Measurements from ENCODE around the gene EFS.
"Not testable (repeated sequence)": the region's sequence is repeated elsewhere in the genome, so short reads cannot be mapped to it uniquely, and the experiment has no call there.

Gene EFS

GRCh38 chr14:23399136-23399535 is 34.2 kb upstream of the EFS start:
- DNase-seq: no peak

DNA sequence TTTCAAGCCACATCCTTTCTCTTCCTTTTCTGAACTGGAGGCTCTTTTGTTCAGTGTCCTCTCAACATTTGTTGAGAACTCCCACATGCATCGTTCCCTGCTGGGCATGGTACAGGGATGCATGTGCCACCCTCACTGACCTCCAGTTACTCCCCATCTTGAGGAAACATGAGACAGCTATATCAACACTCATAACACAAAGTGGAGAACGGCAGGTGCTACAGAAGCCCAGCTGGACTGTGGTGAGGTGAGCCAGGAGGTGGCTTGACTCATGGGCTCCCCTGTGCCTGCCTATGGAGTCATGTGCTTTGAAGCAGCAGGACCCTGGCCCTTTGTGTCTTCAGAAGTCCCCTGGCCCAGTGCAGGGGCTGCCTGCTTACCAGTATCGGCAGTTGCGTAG is 33.4 kb upstream of the EFS start:
- DNase-seq: no peak

DNA sequence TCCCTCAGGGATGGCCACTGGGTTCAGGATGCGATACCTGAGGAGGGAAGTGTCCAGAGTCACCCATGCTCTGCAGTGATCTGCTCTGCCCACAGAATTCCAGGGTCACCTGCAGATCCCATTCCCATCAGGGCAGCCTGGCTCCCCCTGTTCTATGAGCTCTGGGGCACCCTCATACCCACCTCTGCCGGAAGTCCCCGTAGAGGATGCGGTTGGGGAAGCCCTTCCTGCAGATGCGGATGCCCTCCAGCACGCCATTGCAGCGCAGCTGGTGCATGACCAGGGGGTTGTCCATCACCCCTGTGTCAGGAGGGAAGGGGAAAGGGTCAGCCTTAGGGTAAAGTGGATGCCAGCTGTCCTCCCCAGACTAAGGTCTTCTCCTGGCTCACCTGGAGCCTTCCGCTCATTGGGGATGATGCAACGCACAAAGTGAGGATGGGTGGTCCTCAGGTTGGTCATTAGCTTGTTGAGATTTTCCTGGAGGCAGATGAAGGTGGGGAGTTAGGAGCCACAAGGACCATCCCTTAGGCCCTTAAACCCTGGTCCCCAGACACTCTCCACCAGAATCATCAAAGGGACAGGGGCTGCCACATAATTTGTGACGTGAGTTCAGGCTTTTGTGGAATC is 31.9 kb upstream of the EFS start:
- no peak for DNase-seq

DNA sequence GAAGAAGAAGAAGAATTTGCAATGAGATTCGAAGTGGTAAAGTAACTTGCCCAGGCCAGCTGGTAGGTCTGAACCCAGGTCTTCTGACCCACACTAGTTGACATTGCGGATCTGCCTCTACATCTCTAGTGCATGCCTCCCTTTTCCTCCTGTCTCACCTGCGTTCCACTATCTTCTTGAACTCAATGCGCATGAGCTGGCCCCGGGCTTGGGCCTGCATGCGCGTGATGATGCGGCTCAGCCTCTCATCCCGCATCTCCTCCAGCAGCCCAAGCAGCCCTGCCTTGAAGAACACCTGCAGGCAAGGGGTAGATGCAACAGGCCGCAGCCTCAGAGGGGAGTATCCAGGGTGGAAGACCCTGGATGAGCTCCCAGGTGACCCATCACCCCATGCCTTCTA is 31.2 kb upstream of the EFS start:
- DNase-seq: no peak

DNA sequence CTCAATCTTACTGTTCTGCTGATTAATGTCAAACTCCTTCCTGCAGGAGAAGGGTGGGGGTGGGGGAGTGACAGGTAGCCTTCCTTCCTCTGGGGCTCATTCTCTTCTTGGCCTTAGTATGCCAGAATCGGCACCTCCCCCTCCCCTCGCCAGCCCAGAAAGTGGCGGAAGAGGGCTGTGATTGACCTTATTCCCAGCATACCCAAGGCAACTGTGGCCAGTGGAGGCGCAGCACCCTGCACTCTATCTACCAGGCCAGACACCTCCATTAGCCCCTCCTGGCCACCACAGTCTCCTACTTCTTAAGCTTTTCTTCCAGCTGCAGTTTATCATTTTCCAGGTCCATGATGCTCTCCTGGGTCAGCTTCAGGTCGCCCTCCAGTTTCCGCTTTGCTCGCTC is 27.6 kb upstream of the EFS start:
- DNase-seq: no peak

DNA sequence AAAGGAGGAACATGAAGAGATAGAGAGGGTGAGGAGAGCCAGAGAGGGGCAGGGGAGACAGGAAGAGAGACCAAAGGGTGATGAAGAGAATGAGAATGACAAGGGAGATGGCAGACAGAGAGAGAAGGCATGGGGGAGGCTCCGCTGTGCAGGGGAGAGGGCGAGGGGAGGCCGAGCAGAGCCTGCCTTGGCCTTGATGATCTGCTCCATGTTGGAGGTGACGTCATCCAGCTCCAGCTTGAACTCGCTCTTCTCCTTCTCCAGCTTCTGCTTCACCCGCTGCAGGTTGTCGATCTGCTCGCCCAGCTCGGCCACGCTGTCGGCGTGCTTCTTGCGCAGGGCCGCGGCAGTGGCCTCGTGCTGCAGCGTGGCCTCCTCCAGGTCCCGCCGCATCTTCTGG is 24.9 kb upstream of the EFS start:
- not testable (repeated sequence) for DNase-seq

- no peak for DNase-seq
Measured at GRCh38 chr14:23389396-23389795, 24.4 kb upstream of the EFS start.

DNA sequence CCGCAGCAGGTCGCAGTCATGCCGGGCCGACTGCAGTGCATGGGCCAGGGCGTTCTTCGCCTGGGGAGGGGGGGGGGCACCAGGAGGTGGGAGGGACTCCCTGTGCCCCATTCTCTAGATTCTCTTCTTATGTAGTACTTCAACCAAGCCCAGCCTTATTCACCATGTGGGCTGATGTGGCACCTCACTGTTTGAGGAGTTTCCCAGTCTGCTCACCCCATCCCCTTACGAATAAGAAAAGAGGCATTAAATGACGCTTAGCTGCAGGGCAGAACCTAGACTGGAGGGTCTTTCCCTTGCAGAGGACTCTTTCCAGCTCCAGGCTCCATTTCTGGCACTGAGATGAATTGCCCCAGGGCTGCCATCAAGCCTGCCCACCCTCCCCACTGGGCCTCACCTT is 24.0 kb upstream of the EFS start:
- DNase-seq: no peak

- no peak for DNase-seq
Measured at GRCh38 chr14:23387916-23388882, 23.2 kb upstream of the EFS start.

GRCh38 chr14:23386999-23387398 is 22.0 kb upstream of the EFS start:
- no peak for DNase-seq

GRCh38 chr14:23386266-23386657 is 21.3 kb upstream of the EFS start:
- not testable (repeated sequence) for DNase-seq

DNA sequence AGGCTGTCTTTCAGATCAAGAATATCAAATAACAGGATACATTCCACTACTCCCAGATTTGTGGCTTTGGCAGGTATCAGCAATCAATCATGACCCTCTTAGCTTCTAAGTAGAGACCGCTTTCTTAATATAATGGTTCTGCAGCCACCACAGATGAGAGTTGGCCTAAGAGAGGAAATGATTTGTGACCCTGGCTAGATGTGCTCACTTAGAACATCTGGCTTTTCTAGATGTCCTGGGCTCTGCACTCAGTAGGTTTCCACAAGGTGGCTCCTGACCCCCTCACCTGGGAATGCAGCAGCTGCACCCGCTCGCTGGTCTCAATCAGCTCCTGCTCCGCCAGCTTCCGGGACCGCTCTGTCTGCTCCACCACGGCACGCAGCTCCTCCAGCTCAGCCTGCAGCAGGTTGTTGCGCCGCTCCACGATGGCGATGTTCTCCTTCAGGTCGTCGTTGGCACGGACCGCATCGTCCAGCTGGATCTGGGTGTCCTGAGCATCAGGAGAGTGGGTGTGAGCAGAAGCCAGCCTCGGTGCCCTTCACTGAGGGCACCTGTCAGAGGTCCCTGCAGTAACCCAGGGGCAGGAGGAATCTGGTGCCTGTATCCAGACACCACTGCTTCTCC is 20.8 kb upstream of the EFS start:
- no peak for DNase-seq

DNA sequence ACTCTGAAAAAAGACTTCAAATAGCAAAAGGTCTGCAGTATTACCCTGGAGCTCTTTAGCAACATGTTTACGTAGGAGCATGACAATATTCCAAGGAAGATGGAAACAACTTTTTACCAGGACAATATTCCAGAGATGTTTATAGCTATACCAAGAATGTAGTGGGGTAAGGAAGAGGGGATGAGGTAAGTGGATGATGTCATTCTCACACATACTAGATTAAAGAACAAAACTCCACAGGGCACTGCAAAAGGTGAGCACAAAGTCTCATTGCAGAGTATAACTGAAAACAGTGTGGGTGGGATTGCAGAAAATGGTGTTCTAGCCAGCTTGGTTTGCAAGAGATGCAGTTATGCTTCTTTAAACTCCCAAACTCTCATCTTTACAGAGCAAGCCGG is 20.3 kb upstream of the EFS start:
- DNase-seq: no peak

DNA sequence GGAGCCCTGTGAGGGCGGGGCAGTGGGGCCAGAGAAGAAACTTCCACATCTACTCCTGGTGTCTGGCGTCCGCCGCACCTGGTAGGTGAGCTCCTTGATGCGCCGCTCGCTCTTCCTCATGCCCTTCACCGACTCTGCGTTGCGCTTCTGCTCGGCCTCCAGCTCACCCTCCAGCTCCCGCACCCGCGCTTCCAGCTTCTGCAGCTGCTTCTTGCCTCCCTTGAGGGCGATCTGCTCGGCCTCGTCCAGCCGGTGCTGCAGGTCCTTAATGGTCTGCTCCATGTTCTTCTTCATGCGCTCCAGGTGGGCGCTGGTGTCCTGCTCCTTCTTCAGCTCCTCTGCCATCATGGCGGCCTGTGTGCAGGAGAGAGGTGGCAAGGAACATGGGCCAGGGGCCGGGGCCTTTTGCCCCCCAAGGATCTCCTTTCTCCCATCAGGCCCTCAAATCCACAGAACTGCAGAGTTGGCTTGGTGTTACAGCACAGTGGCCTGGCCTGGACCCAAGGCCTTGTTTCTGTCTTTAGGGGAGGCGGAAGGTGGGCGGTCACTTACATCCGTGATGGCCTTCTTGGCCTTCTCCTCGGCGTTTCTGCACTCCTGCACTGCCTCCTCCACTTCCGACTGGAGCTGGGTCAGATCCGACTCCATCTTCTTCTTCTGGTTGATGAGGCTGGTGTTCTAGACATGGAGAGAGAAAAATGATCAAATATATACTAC is 19.6 kb upstream of the EFS start:
- DNase-seq: no peak

- no peak for DNase-seq
Measured at GRCh38 chr14:23382731-23383440, 17.9 kb upstream of the EFS start.

DNA sequence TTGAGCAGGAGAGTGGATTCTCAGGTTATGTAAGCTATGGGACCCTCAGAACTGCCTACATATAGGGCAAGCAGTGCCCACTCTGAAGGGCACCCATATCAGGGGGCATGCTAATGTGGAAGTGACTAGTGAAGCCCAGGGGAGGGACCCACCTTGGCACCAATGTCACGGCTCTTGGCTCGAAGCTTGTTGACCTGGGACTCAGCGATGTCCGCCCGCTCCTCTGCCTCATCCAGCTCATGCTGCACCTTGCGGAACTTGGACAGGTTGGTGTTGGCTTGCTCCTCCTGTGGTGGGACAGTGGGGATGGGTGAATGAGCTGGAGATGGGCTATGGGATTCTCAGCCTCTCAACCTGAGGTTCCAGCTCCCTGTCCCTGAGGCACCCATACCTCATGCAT is 17.3 kb upstream of the EFS start:
- DNase-seq: no peak

- DNase-seq: no peak
Measured at GRCh38 chr14:23381871-23382270, 16.9 kb upstream of the EFS start.

- no peak for DNase-seq
Measured at GRCh38 chr14:23380976-23381375, 16.0 kb upstream of the EFS start.

GRCh38 chr14:23380197-23380914 is 15.4 kb upstream of the EFS start:
- no peak for DNase-seq

- DNase-seq: peak; percentile 68
Measured at GRCh38 chr14:23379366-23380196, 14.6 kb upstream of the EFS start.

DNA sequence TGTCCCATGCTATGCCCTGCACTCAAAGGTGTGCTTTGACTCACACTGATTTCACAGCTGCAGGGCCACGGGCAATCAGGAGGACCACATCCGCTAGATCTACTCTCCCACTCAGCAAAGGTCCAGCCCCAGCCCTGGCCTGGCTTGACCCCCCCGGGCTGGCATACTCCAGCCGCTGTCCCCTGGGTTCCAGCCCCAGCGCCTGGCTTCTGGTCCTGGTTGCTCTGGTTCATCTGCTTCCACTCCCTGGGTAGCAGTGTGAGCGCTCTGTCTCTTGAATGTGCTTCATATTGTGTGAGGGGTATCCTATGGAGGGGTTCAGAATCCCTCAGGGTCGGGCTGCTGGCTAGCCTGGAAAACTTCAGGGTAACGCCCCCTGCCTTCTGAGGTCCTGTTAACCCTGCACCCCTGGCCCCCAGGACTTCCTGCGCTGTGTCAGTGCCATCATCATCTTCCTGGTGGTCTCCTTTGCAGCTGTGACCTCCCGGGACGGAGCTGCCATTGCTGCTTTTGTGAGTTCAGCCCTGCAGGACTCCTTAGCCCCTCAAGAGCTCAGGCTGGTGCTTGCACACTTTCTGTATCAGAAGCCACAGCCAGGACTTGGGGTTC is 13.7 kb upstream of the EFS start:
- DNase-seq: no peak

All from activated CD4-positive, CD25-positive, alpha-beta regulatory T cell treated with anti-CD3 and anti-CD28 coated beads, Interleukin-2, amount 50 U/mL, for 72 hours (primary cell).